ENCODE data around the gene NFATC3.

The NFATC3 gene

DNA sequence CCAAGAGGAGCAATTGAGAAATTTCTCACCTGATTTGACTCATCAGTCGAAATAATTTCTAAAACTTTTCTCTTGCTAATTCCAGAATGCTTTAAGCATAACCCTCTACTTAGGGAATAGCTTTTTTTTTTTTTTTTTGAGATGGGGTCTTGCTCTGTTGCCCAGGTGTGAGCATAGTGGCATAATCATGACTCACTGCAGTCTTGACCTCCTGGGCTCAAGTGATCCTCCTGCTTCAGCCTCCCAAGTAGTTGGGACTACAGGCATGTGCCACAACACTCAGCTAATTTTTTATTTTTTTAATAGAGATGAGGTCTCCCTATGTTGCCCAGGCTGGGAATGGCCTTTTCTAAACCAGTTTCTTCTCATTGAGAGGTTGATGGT is 13.7 kb upstream of the NFATC3 start:
- FAIRE-seq = no peak
- no peak for DNase-seq (ENCODE audit: extremely low spot score, insufficient read length, low read depth)

DNA sequence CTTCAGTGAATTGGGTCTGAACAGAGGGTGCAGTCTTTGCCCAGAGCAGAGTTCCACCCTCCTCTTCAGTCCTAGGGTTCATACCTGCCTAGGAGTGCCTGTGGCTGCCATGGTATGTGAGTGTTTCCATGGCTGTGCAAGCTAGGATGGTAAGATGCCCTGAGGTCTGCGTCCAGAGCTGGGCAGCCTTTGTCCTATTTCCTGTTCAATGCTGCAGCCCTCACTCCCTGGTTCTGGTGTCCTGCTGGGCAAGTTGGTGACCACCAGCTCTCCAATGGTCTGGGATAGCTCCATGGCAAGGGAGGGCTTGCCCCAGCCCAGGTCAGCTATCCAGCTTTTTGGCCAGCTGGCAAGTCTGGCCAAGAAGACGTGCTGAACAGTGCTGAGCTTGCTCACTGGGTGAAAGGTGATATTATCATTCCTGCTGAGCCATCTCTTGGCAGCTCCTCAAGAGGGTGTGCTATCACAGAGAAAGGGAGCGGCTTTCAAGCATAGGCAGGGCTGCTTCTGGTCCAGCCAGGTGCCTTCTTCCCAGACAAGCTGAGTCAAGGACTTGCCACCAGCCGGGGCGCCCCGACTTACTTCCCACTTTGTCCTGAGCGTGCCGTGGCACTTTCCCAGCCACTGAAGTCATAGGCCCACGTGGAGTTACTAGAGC is 13.0 kb upstream of the NFATC3 start:
- FAIRE-seq = no peak
- DNase-seq (ENCODE audit: extremely low spot score, insufficient read length, low read depth) = no peak

DNA sequence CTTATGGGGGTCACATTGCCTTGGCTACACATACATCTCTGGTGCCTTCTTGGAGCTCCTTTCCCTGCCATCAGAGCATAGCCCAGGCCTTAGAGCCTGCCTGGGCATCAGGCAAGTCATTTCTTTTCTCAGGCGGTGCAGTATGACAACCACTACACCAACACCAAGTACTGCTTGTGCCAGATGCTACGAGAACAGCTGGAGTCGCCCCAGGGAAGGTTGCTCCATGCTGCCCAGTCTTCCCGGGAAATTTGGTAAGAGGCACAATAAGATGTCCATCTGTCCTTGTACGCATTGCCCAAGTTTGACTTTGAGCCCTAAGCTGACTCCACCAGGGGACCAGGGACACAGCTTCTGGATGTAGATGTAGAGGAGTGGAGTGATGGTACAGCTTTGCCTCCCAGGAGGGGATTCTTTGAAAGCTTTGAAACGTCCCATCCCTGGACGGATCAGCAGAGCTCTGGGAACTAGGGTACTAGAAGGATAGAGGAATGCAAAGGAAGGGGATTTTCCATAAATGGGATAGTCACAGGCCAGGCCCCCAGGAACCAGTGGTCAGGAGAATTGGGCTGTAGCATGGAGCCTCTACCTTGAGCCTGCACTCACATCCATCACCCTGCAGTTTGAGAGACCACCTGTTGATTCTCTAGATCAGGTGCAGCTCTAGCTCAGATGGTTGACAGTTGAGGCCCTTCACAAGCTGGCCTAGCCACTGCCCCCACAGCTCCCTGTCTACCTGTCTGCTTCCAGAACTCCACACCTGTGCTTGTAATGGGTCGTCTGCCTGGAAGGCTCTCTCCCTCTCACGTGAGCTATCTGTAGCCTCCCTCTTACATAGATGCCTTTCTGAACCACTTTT is 11.0 kb upstream of the NFATC3 start:
- peak; percentile 12 for FAIRE-seq

DNA sequence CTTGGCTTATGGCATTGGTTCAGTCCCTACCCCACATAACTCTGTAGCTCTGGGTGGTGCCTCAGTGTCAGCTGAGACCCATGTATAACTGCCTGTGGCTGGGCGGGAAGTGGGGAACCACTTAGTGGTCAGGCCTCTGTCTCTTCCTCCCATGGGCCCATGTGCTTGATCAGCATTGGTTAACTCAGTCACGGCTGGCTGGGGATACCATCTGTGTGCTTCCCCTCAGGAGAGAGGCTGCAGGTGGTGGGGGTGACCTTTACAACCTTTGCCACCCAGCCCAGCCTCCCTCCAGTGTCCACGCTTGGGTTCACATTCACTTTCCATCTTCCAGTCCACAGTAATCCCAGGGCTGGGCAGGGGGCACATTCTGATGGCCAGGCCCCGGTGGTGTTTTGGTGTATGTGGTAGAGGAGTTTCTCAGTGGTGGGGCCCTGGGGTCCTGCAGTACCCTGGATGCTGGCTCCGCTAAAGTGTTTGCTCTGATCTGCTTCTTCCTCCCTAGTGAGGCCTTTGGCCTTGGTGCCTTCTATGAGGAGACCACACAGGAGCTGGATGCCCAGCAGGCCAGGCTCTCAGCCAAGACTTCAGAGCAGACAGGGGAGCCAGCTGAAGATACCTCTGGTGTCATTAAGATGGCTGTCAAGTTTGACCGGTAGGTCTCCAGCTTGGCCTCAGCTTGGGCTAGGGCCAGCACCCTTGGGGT is 10.2 kb upstream of the NFATC3 start:
- FAIRE-seq = peak; percentile 100
- DNase-seq (ENCODE audit: extremely low spot score, insufficient read length, low read depth) = peak; percentile 72

More for the DNA sequence above, 11.0 kb upstream of the NFATC3 start:
- no peak for DNase-seq (ENCODE audit: extremely low spot score, insufficient read length, low read depth)

DNA sequence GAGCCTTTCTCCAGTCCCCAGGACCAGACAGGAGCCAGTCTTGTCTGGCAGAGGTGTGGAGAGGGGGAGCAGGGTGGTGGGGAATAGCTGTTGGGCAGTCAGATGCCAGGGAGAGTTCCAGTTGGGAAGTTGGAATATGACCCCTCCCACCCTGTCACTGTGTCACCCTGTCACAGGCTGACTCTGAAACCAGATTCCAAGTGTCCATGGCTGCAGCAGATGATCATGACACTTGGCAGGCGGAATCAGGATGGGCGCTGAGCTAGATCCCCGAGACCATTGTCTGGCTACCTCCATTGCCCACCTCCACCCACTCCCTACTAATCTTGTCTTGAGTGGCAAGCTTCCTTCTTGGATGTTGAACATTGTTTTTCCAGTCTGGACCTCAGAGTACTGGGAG is 9.2 kb upstream of the NFATC3 start:
- DNase-seq (ENCODE audit: extremely low spot score, insufficient read length, low read depth) (no peak), FAIRE-seq (no peak)

DNA sequence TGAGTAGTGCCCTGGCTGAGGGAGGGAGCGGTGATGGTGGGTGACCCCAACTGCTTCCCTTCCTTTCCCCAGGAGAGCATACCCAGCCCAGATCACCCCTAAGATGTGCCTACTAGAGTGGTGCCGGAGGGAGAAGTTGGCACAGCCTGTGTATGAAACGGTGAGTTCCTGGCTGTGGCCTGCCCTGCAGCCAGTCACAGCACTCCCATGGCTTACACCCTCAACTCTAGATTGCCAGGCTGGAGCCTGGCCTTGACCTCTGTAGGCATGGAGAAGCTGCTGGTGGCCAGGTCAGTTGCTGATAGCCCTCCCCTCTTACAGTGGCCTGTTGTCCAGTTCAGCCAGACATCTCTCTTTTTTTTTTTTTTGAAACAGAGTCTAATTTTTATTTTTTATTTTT is 8.6 kb upstream of the NFATC3 start:
- DNase-seq (ENCODE audit: extremely low spot score, insufficient read length, low read depth) = no peak
- no peak for FAIRE-seq

DNA sequence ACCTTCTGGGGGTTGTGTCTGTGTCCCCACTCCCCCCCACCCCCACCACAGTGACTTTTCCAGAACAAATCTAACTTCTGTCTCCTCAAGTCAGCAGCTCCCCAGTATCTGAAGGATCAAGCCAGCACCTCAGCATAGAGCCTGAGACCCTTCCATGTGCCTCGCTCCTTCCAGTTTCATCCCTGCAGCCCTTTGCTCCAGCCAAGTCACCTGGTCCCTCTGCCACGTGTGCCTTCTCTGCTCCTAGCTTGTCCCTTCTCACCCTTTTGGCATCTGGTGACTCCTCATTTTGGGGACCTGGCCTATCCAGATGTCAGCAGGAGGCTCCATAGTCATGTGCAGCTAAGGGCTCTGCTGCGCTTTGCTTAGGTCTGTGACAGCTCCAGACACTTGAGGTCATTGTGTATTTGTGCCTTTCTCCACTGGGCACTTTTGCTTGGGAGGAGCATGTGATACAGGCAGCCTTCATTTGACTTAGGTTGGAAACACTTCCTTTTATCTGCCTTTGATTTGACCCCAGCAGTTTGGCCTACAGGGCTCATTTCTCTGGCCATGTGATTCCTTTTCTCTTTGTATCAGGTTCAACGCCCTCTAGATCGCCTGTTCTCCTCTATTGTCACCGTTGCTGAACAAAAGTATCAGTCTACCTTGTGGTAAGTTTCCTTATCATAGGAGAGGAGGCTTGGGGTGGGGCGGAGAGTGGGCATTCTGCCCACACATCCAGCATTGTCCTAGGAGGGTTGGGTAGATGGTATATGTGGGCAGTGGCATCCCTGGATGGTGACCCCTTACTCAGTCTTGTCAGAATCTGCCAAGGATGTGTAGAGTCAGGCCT is 7.1 kb upstream of the NFATC3 start:
- no peak for FAIRE-seq
- no peak for DNase-seq (ENCODE audit: extremely low spot score, insufficient read length, low read depth)

DNA sequence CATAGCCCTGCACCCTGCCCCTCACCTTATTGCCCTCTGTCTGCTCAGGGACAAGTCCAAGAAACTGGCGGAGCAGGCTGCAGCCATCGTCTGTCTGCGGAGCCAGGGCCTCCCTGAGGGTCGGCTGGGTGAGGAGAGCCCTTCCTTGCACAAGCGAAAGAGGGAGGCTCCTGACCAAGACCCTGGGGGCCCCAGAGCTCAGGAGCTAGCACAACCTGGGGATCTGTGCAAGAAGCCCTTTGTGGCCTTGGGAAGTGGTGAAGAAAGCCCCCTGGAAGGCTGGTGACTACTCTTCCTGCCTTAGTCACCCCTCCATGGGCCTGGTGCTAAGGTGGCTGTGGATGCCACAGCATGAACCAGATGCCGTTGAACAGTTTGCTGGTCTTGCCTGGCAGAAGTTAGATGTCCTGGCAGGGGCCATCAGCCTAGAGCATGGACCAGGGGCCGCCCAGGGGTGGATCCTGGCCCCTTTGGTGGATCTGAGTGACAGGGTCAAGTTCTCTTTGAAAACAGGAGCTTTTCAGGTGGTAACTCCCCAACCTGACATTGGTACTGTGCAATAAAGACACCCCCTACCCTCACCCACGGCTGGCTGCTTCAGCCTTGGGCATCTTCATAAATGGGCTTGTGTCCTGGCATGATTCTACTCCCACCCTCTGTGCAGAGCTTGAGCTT is 6.3 kb upstream of the NFATC3 start:
- no peak for FAIRE-seq
- DNase-seq (ENCODE audit: extremely low spot score, insufficient read length, low read depth) = no peak

DNA sequence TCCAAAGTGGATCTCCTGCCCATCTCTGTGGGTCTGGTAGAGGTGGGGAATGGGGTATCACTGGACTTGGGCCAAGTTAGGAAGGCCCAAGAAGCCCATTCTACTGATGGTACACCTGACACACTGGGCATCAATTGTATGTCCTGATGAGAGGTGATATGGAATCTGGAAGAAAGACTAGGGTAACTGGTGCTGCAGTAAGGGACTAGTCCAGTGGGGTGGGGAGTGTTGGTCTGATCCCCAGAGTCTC is 5.9 kb upstream of the NFATC3 start:
- FAIRE-seq (no peak), DNase-seq (ENCODE audit: extremely low spot score, insufficient read length, low read depth) (no peak)

DNA sequence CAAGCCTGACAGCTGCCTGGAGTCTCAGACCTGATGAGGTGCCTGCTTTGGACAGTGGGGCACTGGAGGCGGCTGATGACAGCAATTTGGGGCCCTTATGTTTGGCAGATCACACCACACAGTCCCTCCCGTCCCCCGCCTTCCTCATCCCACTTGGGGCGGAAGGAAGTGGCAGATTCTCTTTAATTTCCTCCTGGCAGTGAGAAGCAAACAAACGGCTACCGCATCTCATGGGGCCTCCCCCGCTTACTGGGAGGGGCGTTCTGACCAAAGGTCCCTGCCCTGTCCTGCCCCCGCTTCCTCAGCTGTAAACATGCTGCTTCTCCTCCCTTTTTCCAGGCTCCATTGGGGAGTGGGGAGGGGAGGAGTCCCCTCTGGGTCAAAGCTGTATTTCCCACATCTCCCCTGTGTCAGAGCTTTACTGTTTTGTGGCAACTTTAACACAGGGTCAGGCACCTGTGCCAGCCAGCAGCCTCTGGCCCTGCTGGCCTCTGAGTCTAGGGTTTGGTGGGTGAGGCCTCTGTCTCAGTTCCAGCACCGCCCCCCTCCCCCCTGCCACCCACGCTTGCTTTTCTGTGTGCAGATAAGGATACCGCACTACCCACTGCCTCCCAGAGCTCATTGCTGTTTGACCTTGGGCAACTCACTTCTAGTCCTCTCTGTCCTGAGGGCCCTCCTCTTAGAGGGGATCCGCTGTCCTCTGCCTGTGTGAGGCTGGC is 5.4 kb upstream of the NFATC3 start:
- FAIRE-seq (peak; percentile 80), DNase-seq (ENCODE audit: extremely low spot score, insufficient read length, low read depth) (peak; percentile 26)

DNA sequence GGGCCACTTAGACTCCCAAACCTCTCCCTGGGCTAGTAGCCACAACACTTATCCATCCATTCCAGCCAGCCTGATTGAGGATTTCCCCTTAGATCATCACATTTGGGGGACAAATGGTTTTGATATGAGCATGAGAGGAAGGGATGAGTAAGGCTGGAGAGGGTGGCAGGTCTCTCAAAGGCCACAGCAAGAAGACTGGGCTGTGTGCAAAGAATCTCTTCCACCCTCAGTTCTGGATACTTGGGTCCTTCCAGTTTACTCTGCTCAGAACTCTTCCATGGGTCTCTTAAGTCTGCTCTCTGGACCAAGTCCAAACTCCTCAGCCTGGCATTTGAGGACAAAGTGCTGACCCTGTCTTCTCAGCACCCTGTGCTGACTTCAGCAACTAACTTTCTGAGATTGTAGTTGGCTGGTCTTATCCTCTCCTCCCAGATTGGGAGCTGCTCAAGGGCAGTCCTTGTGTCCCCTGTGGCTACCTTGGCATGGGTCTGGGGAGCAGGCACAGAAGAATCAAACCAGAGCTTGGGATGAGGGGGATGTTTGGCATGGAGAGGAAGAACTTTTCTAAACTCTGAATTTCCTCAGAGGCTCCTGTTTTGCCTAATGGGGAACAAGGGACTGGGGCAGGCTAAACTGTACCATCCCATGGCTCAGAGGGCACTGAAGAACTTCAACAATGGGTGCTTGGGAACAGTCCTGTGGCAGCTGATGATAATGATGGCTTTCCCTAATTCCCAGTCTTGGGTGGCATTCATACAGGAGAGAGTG is 3.1 kb upstream of the NFATC3 start:
- FAIRE-seq (no peak), DNase-seq (ENCODE audit: extremely low spot score, insufficient read length, low read depth) (no peak)

DNA sequence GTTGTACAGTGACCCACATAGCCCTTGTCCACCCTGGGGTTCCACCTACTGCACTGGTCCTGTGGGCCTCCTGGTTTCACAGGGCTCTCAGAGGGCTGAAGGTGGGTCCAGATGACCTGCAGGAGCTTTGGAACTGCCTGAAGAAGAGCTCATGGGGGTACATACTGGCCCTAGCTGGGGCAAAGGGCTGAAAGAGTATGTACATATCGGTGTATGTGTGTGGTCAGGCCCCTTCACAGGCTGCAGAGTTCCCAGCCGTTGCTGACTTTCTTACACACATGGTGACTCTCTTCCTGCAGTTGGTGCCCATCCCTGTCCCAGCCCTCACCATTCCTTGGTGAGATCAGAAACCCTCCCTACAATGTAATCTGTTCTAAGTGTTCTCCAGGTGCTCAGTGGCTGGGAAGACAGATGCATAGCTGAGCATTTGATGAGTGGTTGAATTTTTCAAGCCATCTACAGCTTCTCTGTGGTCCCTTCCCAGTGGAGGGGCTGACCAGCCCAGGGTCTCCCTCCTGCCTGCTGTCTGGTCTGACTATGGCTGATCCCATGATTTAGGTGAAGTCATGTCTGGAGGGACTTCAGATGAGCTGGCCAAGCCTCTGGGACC is 2.4 kb upstream of the NFATC3 start:
- DNase-seq (ENCODE audit: extremely low spot score, insufficient read length, low read depth) (no peak), FAIRE-seq (no peak)

DNA sequence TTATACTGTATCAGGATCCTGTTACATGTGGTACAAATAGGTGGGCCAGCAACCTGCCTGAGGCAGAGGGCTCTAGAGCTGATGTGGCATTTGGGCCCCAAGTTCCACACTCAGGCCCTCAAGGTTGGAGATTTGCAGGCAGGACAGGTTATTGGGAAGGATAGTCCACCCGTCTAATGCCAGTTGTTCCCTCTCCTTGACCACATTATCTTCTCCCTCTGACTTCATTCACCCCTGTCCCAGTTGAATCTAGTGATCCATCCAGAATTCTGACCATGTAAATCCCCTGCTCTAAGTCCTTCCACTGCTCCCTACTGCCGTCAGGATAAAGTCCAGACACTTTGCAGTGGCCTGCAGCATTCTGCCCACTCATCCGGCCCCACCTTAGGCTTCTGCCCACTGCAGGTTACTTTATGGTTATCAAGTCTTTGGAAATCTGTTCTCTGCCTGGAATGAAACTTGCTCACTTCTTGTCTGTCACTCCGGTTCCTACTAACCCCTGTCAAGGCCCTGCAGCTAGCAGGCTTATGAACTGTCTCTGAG is 1.9 kb upstream of the NFATC3 start:
- FAIRE-seq (no peak), DNase-seq (ENCODE audit: extremely low spot score, insufficient read length, low read depth) (no peak)

DNA sequence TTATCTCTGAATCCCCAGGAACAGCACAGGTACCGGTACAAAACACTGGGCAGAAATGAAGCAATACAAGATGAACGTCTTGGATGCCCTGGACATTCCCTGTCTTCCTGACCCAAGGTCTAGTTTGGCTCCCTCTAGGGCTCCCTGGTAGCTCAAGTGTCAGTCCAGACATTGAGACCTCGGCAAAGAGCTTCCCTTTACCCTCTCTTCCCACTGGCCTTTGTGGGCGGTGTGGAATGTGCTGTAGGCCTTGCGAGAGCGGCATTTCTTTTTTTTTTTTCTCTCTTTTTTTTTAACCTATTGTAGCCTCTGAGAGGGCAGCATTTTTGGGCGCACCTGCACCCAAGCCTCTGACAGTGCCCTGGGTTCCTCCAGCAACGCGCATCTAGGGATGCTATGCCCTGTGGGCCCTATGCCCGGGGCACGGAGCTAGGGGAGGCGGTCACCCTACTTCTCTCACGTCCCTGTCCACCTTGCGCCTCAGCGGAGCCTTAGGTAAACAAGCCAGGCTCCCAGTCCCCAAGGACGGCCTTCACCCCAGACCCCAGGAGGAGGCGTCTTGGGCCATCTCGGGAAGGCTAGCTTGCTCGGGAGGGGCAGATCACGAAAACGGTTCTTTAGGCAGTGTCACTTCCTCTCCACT is 1.2 kb upstream of the NFATC3 start:
- DNase-seq (ENCODE audit: extremely low spot score, insufficient read length, low read depth) (no peak), FAIRE-seq (no peak)

DNA sequence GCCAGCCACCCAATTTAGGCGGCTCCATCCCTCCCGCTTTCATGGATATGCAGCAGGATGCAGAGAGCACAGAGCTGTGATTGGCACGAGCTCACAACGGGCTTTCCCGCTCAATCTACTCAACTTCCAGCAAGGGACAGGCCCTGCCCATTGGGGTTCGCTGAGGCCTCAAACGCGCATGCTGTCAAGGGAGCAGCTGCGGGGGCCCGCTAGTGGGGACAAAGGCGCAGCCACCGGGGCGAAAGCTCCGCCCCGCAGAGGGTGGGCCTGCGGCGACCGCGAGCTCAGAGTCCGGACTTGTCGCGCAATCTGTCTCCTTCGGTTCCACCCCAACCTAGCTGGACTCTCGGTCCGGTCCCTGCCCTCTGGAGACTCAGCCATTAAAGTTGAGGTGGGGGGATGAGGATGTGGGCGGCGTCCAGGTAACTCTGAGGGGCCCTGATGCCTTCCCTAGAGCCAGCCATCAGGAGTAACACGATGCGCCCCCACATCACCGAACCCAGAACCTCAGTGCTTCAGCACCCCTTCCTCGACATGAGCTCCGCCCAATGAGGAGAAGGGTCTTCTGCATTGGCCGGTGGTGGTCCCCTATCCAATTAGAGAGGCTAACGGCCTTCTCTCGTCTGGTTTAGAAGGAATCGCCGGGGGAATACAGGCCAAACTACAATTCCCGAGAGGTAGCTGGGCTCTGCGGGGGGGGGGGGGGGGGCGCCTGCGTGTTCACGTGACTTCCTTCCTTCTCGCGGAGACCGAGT is 489 bp upstream of the NFATC3 start:
- DNase-seq (ENCODE audit: extremely low spot score, insufficient read length, low read depth) (peak; percentile 73), FAIRE-seq (peak; percentile 88)

DNA sequence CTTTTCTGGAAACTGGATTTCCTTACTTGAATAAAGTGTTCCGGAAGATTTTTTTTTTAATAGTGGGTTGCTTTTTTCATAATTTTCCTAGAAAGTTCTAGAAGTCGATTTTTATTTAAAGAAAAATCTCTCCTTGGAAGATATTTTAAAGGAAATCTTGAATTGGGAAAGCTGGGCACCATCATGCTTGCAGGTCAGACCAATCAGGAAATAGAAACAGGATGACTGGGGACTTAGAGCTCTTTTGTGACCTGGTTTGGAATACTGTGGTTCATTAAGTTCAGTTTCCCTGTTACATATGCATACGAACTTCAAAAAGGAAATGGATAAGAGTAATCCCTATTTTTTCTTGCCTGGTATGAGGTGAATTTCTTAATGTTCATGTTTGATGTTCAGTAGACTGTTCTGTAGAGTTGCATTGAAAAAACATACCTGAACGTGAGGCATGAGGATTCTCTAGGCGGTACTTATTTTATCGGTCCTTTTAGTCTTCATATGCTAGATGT is 1.2 kb downstream of the NFATC3 start:
- FAIRE-seq = peak; percentile 60
- no peak for DNase-seq (ENCODE audit: extremely low spot score, insufficient read length, low read depth)

DNA sequence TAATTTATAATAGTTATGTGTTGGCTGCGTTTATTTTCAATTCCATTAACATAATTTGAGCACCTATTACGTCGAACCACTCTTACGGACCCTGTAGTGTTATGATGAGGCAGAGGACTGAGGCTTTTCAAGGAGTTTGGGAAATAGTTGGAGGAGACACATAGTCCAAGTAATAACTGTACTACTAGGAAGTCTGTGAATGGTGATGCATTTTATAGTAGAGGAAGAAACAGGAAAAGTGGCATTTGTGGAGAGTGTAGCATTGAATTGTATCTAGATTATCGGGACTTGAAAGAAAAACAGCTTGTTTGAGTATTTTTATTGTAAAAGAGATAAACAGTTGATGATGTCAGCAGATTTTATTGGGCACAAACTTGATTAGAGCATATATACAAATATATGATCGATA is 1.7 kb downstream of the NFATC3 start:
- FAIRE-seq (no peak), DNase-seq (ENCODE audit: extremely low spot score, insufficient read length, low read depth) (no peak)

All from GM18507 (cell line).